HUES48 (cell line): Measurements from ENCODE around the gene HOXA7.

Experiments
- H3K27ac ChIP-seq: one replicate; pipeline ENCODE4 v1.7.0; 2013; ENCODE audit warnings: low read depth, low read length, inconsistent platforms
- H3K27me3 ChIP-seq: 2 replicates; pipeline ENCODE4 v1.6.1; 2013; ENCODE audit warnings: mild to moderate bottlenecking, low read length; ENCODE audit not compliant: control insufficient read depth, insufficient read depth
- H3K36me3 ChIP-seq: 2 replicates; pipeline ENCODE4 v1.6.1; 2013; ENCODE audit warnings: low read length; ENCODE audit not compliant: control insufficient read depth, insufficient read depth
- H3K4me1 ChIP-seq: 2 replicates; pipeline ENCODE4 v1.6.1; 2013; ENCODE audit warnings: mild to moderate bottlenecking, low read length; ENCODE audit not compliant: control insufficient read depth, insufficient read depth
- H3K4me3 ChIP-seq: 2 replicates; pipeline ENCODE4 v1.5.1; 2013; ENCODE audit warnings: mild to moderate bottlenecking, low read depth, low read length
- H3K9ac ChIP-seq: 2 replicates; pipeline ENCODE4 v1.6.1; 2013; ENCODE audit warnings: mild to moderate bottlenecking, low read depth, low read length, moderate library complexity
- H3K9me3 ChIP-seq: 2 replicates; pipeline ENCODE4 v1.6.1; 2013; ENCODE audit warnings: low read length; ENCODE audit not compliant: control insufficient read depth, insufficient read depth

The HOXA7 gene

DNA sequence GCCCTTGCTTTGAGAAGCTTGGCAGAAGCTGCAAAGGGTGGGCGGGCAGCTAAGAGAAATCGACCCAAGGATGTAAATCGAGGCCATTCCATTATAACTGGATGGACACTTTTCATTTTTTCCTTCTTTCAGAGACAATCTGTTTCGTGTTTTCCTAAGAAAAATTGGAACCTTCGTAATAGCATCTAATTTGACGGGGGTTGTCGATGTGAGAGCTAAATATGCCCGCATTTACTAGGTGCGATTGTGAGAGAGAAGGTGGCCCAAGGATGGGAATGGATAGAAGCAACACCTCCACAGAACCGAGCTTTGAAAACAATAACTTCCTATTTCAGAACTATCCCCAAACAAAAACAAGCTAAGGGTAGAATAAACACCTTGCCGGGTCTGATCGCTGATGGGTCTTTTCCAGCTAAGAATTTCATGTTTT lies 25.1 kb downstream of the HOXA7 start:
- no peak overlapping the region for H3K27ac ChIP-seq
- peaks cover 100% of the 10 kb centered on the region for H3K27me3 ChIP-seq
- H3K9ac ChIP-seq: no peak overlapping the region
- H3K9me3 ChIP-seq: no peaks in the 10 kb centered on the region
- H3K4me3 ChIP-seq: peak overlapping the region; percentile 63; the same call in 1 of the 2 replicates
- H3K4me1 ChIP-seq: no peaks in the 10 kb centered on the region
- H3K36me3 ChIP-seq: no peaks in the 10 kb centered on the region

DNA sequence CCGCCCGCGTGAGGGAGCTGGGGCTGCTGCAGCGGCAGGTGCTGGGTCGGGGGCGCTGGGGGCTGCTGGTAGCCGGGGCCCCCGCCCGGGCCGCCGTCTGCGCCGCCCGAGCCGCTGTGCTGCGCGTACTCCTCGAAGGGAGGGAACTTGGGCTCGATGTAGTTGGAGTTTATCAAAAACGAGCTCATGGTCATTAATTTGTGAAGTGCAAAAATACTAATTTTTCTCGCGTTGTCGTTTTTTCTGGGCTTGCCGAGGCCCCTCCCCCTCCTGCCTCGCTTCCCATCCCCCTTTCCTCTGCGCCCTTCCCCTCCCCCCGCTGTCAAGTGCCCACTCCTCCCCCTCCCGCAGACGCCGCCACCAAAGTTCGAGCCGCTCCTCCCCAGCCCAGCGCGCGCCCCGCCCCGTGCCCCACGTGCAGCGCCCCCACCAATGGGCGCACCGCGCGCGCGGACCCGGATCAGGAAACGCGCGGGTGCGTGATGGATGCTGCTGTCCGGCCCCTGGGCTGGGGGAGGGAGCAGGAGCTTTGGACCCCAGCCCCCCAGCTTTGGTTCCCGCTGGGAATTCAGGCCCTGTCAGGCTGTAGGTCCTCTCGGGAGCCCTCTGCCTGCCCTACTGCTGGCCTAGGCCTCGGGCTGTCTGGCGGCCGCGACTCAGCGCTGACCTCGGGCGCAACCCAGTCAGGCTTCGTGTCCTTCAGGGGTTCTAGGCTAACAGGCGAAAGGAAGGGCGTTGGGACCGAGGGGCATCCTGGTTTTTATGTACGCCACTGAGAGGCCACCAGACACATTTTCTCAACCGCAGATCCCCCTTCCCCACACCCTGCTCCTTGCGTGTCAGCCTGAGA lies 25.7 kb downstream of the HOXA7 start, which contains the start of gene HOXA4:
TSS of gene HOXA4 (minus strand) at position 218 of the 850 bp plus-strand sequence. CDS start at position 194, 24 bp downstream.
- no peaks in the 10 kb centered on the region for H3K36me3 ChIP-seq
- H3K27me3 ChIP-seq: peaks cover 100% of the 10 kb centered on the region
- no peaks in the 10 kb centered on the region for H3K4me1 ChIP-seq
- peak within 1 kb of the TSS; percentile 63; the same call in 1 of the 2 replicates for H3K4me3 ChIP-seq
- H3K27ac ChIP-seq: no peak within 1 kb of the TSS
- no peaks in the 10 kb centered on the region for H3K9me3 ChIP-seq
- H3K9ac ChIP-seq: no peak within 1 kb of the TSS

DNA sequence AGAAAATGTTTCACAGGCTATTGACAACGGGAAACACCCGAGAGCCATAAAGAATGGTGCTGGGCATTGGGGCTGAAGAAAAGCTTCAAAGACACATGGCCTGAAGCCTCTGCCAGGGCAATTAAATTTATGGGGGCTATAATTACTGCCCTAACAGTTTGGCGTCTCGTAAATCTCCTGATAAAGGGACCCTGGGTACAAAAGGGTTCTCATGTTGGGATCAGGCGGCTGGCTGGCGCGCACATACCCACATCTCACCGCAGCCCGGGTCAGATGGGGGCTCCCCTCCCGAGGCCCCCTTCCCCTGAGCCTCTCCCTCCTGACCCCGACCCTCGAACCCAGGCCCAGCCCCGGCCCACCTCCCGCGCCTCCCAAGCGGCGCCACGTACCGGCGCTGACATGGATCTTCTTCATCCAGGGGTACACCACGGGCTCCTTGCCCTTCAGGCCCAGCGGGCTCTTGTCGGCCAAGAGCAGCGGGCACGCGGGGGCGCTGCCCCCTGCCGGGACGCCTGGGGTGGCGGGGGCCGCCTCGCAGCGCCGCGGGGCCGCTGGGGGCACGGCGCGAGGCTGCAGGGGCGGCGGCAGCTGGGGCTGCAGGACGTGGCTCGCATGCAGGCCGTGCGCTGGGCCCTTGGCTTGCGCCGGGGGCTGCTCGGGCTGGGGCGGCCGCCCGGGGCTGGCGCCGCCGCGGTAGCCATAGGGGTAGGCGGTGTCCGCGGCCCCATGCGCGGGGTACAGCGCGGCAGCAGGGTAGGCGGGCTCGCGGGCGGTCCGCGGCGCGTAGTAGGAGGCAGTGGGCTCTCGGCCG lies 26.5 kb downstream of the HOXA7 start:
- H3K9me3 ChIP-seq: no peaks in the 10 kb centered on the region
- H3K27me3 ChIP-seq: peaks cover 100% of the 10 kb centered on the region
- H3K4me3 ChIP-seq: peak overlapping the region; percentile 34; the same call in 1 of the 2 replicates
- H3K27ac ChIP-seq: no peak overlapping the region
- H3K9ac ChIP-seq: no peak overlapping the region
- H3K36me3 ChIP-seq: no peaks in the 10 kb centered on the region
- H3K4me1 ChIP-seq: no peaks in the 10 kb centered on the region

DNA sequence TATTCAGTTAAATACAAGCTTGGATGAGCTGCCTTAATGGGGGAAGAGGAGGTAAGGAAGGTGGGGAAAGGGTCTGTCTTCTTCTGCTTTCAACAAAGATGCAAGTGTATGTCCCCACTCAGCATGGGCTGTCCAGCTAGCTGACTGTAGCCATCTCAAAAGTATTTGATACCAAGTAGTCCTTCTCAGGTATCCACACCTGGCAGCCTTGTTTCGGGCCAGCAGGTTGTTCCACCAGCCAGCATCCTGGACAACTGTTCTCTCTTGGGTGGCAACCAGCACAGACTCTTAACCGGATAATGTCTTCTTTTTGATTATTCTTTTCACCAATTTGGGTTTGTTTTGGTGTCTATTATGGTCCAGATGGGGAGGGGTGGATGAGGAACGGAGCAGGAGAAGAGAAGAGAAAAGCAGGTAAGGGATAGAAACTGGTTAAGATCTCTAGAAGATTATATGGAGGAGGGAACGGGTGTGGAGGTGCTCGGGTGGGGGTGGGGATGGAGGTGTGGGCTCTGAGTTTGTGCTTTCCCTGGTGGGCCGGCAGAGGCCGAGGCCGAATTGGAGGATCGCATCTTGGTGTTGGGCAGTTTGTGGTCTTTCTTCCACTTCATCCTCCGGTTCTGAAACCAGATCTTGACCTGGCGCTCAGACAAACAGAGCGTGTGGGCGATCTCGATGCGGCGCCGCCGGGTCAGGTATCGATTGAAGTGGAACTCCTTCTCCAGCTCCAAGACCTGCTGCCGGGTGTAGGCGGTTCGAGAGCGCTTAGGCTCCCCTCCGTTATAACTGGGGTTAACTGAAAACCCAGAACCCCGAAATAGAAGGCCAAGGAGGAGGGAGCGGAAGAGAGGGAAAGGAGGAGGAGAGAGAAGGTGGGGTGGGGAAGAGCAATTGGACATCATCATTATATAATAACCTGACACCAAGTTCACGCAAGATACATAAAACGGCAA lies 27.4 kb downstream of the HOXA7 start:
- no peaks in the 10 kb centered on the region for H3K36me3 ChIP-seq
- H3K9ac ChIP-seq: no peak overlapping the region
- H3K4me3 ChIP-seq: no peak overlapping the region
- H3K4me1 ChIP-seq: no peaks in the 10 kb centered on the region
- no peak overlapping the region for H3K27ac ChIP-seq
- H3K9me3 ChIP-seq: no peaks in the 10 kb centered on the region
- peaks cover 100% of the 10 kb centered on the region for H3K27me3 ChIP-seq

DNA sequence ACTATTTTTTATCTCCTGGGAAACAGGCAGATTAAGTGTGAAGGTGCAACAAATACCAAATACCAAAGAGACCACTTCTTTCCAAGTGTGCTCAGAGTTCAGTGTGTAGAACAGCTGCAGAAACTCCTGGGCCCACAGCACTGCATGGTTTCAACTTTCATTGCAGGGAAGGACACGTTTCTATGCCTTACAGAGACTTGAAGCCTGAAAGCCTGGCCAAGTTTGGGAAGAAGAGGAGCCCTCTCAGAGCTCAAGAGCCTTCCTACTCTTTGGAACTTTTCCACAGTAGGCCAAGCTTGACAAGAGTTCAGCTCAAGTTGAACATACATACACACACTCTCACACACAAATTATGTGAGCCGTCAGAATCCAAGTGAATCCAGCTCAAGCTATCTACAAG lies 28.4 kb downstream of the HOXA7 start:
- no peak overlapping the region for H3K9ac ChIP-seq
- no peaks in the 10 kb centered on the region for H3K9me3 ChIP-seq
- H3K27ac ChIP-seq: no peak overlapping the region
- H3K36me3 ChIP-seq: no peaks in the 10 kb centered on the region
- H3K4me1 ChIP-seq: no peaks in the 10 kb centered on the region
- H3K4me3 ChIP-seq: no peak overlapping the region
- peaks cover 100% of the 10 kb centered on the region for H3K27me3 ChIP-seq

DNA sequence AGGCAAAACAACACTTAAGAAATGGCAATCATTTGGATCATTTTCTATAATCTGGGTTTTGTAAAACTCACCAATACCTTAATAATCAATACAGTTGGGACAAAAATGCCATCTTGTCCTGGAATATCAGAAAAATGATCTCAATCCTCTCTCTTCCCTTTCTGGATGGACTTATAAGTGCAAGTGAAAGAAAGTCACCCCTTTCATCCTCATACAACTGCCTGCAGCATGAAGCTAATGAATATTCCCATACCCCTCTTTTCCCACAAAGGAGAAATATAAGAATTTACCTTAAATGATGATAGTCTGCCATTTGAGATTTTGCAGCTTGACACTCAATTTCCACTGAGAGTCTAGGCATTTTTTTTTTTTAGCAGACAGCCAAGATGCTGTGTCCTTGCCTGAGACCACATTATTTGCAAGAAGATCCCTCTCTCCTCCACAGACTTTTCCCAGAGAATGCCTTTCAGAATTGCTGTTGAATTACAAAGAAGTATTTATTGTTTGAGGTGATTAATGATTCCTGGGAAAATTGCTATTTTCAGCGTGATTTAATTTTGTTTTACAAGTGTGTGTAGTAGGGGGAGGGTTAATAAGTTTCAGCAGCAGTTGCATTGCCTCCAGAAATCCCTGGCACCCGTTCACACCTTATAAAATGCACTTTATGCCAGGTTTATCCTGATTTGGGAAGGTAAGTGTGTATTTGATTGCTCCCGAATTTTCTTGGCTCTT lies 29.7 kb downstream of the HOXA7 start:
- H3K36me3 ChIP-seq: no peaks in the 10 kb centered on the region
- H3K9me3 ChIP-seq: no peaks in the 10 kb centered on the region
- peaks cover 100% of the 10 kb centered on the region for H3K27me3 ChIP-seq
- no peak overlapping the region for H3K27ac ChIP-seq
- no peak overlapping the region for H3K9ac ChIP-seq
- no peaks in the 10 kb centered on the region for H3K4me1 ChIP-seq
- no peak overlapping the region for H3K4me3 ChIP-seq

DNA sequence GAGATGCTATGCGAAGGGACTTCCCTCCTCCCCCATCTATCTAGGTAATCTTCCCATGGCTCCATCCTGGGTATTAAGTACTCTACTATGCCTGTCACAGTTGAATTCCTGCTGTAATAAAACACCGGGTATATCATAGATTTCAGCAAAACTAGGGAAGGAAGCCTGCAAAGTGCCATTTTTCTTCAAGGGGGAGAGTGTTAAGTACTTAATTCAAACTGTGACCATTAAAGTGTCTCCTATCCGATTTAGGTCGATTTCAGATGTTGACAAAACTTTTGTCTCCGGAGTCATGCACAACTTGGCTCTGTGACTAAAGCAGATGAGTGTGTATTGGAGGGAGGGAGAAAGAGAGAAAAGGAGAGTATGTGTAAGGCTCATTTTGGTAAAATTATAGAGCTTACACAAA lies 30.5 kb downstream of the HOXA7 start:
- Histone ChIP-seq H3K27me3 (peaks cover 100% of the 10 kb centered on the region), H3K27ac (no peak overlapping the region), H3K36me3 (no peaks in the 10 kb centered on the region), H3K9ac (no peak overlapping the region), H3K4me3 (no peak overlapping the region), H3K9me3 (no peaks in the 10 kb centered on the region), H3K4me1 (no peaks in the 10 kb centered on the region)

DNA sequence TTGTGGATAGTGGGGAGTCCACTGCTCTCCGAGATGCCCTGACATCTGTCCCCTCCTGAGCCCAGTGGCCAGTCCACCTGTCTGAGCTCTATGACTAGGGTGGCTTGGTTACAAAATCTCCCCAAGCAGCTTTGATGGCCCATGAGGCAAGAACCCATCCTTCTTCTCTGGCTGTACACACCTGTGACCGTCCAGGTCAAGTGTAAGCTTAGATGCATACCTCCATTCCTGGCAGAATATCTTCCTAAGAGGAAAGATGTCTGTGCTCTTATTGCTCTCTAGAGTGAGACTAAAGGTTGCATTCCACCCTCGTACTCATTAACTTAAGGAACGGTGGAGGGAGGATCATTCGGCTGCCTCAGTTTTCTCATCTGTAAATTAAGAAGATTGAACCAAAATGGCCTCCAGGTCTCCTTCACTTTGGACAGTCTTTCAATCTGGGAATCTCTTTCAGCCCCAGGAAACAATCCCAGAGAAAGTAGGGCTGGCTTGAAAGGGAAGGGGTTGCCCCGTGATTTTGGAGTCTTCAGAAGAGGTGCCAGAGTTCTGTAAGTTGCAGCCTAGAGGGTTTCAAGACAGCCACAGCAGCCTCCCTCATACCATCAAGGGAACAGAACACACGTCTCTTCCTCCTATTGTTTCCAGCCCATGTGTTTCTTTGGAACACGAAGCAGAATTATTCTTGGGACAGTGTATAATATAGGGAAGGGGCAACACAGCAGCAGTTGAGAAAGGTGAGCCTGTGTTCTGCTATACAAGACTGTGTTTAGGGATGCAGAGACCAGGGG lies 31.4 kb downstream of the HOXA7 start:
- H3K4me3 ChIP-seq: no peak overlapping the region
- H3K4me1 ChIP-seq: no peaks in the 10 kb centered on the region
- H3K27ac ChIP-seq: no peak overlapping the region
- H3K9ac ChIP-seq: no peak overlapping the region
- H3K27me3 ChIP-seq: peaks cover 100% of the 10 kb centered on the region
- no peaks in the 10 kb centered on the region for H3K36me3 ChIP-seq
- no peaks in the 10 kb centered on the region for H3K9me3 ChIP-seq

DNA sequence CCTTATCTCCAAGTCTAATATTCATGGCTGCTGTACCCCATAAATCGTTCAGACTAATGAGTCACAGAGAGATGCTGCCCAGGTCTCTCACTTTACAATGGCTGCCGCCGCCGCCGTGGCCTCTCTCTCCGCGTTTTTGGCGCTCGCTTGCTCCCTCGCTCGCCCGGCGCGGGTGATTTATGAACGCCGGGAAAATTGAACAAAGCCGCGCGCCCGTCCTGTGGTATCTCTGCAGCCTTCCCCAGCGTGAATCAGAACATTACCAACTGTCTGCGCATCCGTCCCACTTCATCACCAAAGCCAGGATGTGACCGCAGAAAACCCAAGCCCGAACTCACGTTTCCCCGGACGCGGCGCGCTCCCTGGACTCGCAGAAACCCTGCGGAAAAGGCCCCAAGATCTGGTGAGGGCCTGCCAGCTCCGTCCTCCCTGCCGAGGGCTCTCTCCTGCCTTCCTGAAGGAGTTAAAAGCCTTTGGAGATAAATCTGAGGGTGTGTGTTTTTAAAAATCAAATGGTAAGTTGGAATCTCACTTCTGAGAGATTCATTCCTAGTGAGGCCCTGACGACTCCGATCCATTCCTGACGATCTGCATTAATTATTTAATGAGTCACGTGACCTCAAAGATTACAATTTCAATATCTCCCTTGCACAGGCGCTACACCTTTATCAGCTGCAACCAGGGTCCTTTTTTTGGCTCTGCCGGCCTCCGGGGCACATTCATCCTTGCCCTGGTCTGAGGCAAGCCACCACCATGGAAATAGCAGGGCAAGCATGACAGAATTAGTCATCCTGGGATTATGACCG lies 32.2 kb downstream of the HOXA7 start:
- Histone ChIP-seq H3K27ac (no peak overlapping the region), H3K4me1 (no peaks in the 10 kb centered on the region), H3K4me3 (no peak overlapping the region), H3K36me3 (no peaks in the 10 kb centered on the region), H3K27me3 (peaks cover 100% of the 10 kb centered on the region), H3K9me3 (no peaks in the 10 kb centered on the region), H3K9ac (no peak overlapping the region)
